ENCODE measurements around the gene KRTAP2-3. TPM values are rescaled to one million over a fixed set of nuclear protein-coding genes. Genes with fewer than 3 reads are reported as not detected.
"Not testable (repeated sequence)": the region's sequence is repeated elsewhere in the genome, so short reads cannot be mapped to it uniquely, and the experiment has no call there.

Gene KRTAP2-3
- total RNA-seq, 2 experiments from 2014 or later, result not detected

- H3K36me3 Mint-ChIP-seq (ENCODE audit: low read depth); H3K27me3 Mint-ChIP-seq (ENCODE audit: low read depth); H3K4me1 Mint-ChIP-seq (ENCODE audit: low read depth); CTCF ChIA-PET; DNase-seq; H3K27ac Mint-ChIP-seq; POLR2A ChIA-PET; H3K9me3 Mint-ChIP-seq (ENCODE audit: insufficient read depth); H3K4me3 Mint-ChIP-seq; ATAC-seq: not testable (repeated sequence)
Measured at GRCh38 chr17:41088760-41089352, 28.9 kb upstream of the KRTAP2-3 start.

GRCh38 chr17:41084100-41084856, 24.4 kb upstream of the KRTAP2-3 start, which contains the start of gene KRTAP4-7:
TSS of gene KRTAP4-7 (plus strand) at chr17:41084150. CDS start at chr17:41084207, 57 bp downstream.
- H3K36me3 Mint-ChIP-seq (ENCODE audit: low read depth); H3K27me3 Mint-ChIP-seq (ENCODE audit: low read depth); H3K4me3 Mint-ChIP-seq; H3K27ac Mint-ChIP-seq; POLR2A ChIA-PET; DNase-seq; H3K9me3 Mint-ChIP-seq (ENCODE audit: insufficient read depth); H3K4me1 Mint-ChIP-seq (ENCODE audit: low read depth); CTCF ChIA-PET; ATAC-seq: not testable (repeated sequence)

GRCh38 chr17:41083427-41083826, 23.5 kb upstream of the KRTAP2-3 start:
- H3K4me3 Mint-ChIP-seq; H3K36me3 Mint-ChIP-seq (ENCODE audit: low read depth); H3K27me3 Mint-ChIP-seq (ENCODE audit: low read depth); ATAC-seq; POLR2A ChIA-PET; H3K27ac Mint-ChIP-seq; CTCF ChIA-PET; H3K9me3 Mint-ChIP-seq (ENCODE audit: insufficient read depth); DNase-seq; H3K4me1 Mint-ChIP-seq (ENCODE audit: low read depth): not testable (repeated sequence)

GRCh38 chr17:41082626-41083025, 22.7 kb upstream of the KRTAP2-3 start:
- Mint-ChIP-seq H3K4me3 (no peak overlapping the region), H3K27me3 (ENCODE audit: low read depth) (peaks cover 10% of the 10 kb centered on the region), H3K36me3 (ENCODE audit: low read depth) (no peaks in the 10 kb centered on the region), H3K9me3 (ENCODE audit: insufficient read depth) (no peaks in the 10 kb centered on the region), H3K4me1 (ENCODE audit: low read depth) (no peaks in the 10 kb centered on the region), H3K27ac (no peak overlapping the region)
- CTCF ChIA-PET, result no interaction called here
- POLR2A ChIA-PET, result no interaction called here
- DNase-seq (no peak), ATAC-seq (no peak)

- H3K27me3 Mint-ChIP-seq (ENCODE audit: low read depth), result peaks cover 14% of the 10 kb centered on the region
Measured at GRCh38 chr17:41076788-41077187, 16.9 kb upstream of the KRTAP2-3 start.

GRCh38 chr17:41073676-41074075, 13.8 kb upstream of the KRTAP2-3 start:
- Mint-ChIP-seq H3K36me3 (ENCODE audit: low read depth) (no peaks in the 10 kb centered on the region), H3K4me1 (ENCODE audit: low read depth) (peaks cover 2% of the 10 kb centered on the region), H3K4me3 (no peak overlapping the region), H3K27ac (no peak overlapping the region), H3K9me3 (ENCODE audit: insufficient read depth) (no peaks in the 10 kb centered on the region), H3K27me3 (ENCODE audit: low read depth) (peaks cover 12% of the 10 kb centered on the region)
- no peak for ATAC-seq
- ChIA-PET POLR2A (interaction anchor here (0.6 kb wide), 1 partner anchor 295 kb away, joined by 3 read pairs; no protein-coding TSS in a partner anchor), CTCF (interaction anchor here (1.1 kb wide), 1 partner anchor 115 kb away, joined by 3 read pairs; no protein-coding TSS in a partner anchor)
- no peak for DNase-seq

More at GRCh38 chr17:41076788-41077187, 16.9 kb upstream of the KRTAP2-3 start:
- ATAC-seq (no peak), DNase-seq (no peak)
- no peak overlapping the region for H3K4me3 Mint-ChIP-seq
- no peaks in the 10 kb centered on the region for H3K4me1 Mint-ChIP-seq (ENCODE audit: low read depth)
- H3K9me3 Mint-ChIP-seq (ENCODE audit: insufficient read depth), result no peaks in the 10 kb centered on the region
- no peaks in the 10 kb centered on the region for H3K36me3 Mint-ChIP-seq (ENCODE audit: low read depth)
- ChIA-PET POLR2A (no interaction called here), CTCF (no interaction called here)
- no peak overlapping the region for H3K27ac Mint-ChIP-seq

- Mint-ChIP-seq H3K27me3 (ENCODE audit: low read depth) (peaks cover 6% of the 10 kb centered on the region), H3K36me3 (ENCODE audit: low read depth) (no peaks in the 10 kb centered on the region), H3K4me1 (ENCODE audit: low read depth) (peaks cover 2% of the 10 kb centered on the region), H3K27ac (no peak overlapping the region), H3K4me3 (no peak overlapping the region), H3K9me3 (ENCODE audit: insufficient read depth) (no peaks in the 10 kb centered on the region)
- DNase-seq (no peak), ATAC-seq (no peak)
- ChIA-PET CTCF (no interaction called here), POLR2A (no interaction called here)
Measured at GRCh38 chr17:41071606-41072360, 11.9 kb upstream of the KRTAP2-3 start.

GRCh38 chr17:41069031-41069430, 9.1 kb upstream of the KRTAP2-3 start:
- CTCF ChIA-PET, result no interaction called here
- Mint-ChIP-seq H3K4me1 (ENCODE audit: low read depth) (peaks cover 2% of the 10 kb centered on the region), H3K4me3 (no peak overlapping the region), H3K27me3 (ENCODE audit: low read depth) (no peaks in the 10 kb centered on the region), H3K36me3 (ENCODE audit: low read depth) (no peaks in the 10 kb centered on the region), H3K9me3 (ENCODE audit: insufficient read depth) (no peaks in the 10 kb centered on the region), H3K27ac (no peak overlapping the region)
- no peak for ATAC-seq
- POLR2A ChIA-PET, result no interaction called here
- no peak for DNase-seq

- Mint-ChIP-seq H3K4me3 (no peak overlapping the region), H3K27ac (no peak overlapping the region), H3K9me3 (ENCODE audit: insufficient read depth) (no peaks in the 10 kb centered on the region), H3K36me3 (ENCODE audit: low read depth) (no peaks in the 10 kb centered on the region), H3K27me3 (ENCODE audit: low read depth) (peaks cover 4% of the 10 kb centered on the region), H3K4me1 (ENCODE audit: low read depth) (peaks cover 2% of the 10 kb centered on the region)
- DNase-seq (no peak), ATAC-seq (no peak)
- ChIA-PET POLR2A (no interaction called here), CTCF (interaction anchor here (0.9 kb wide), 1 partner anchor 255 kb away, joined by 4 read pairs; no protein-coding TSS in a partner anchor)
Measured at GRCh38 chr17:41067281-41067680, 7.4 kb upstream of the KRTAP2-3 start.

- POLR2A ChIA-PET, result no interaction called here
- H3K4me3 Mint-ChIP-seq, result no peak within 1 kb of the TSS
- DNase-seq, result no peak
- no peaks in the 10 kb centered on the region for H3K9me3 Mint-ChIP-seq (ENCODE audit: insufficient read depth)
- no peaks in the 10 kb centered on the region for H3K36me3 Mint-ChIP-seq (ENCODE audit: low read depth)
- peaks cover 10% of the 10 kb centered on the region for H3K27me3 Mint-ChIP-seq (ENCODE audit: low read depth)
- no peak within 1 kb of the TSS for H3K27ac Mint-ChIP-seq
- no peak for ATAC-seq
- CTCF ChIA-PET, result no interaction called here
- H3K4me1 Mint-ChIP-seq (ENCODE audit: low read depth), result peaks cover 2% of the 10 kb centered on the region
Measured at GRCh38 chr17:41065829-41066624, 6.1 kb upstream of the KRTAP2-3 start, which contains the start of gene KRTAP2-4. TSS of gene KRTAP2-4 (minus strand) at chr17:41065879. CDS start at chr17:41065845, 34 bp downstream.

- CTCF ChIA-PET; DNase-seq; H3K4me1 Mint-ChIP-seq (ENCODE audit: low read depth); H3K9me3 Mint-ChIP-seq (ENCODE audit: insufficient read depth); ATAC-seq; H3K4me3 Mint-ChIP-seq; POLR2A ChIA-PET; H3K27ac Mint-ChIP-seq; H3K36me3 Mint-ChIP-seq (ENCODE audit: low read depth): not testable (repeated sequence)
- peaks cover 17% of the 10 kb centered on the region for H3K27me3 Mint-ChIP-seq (ENCODE audit: low read depth)
Measured at GRCh38 chr17:41065016-41065689, 5.2 kb upstream of the KRTAP2-3 start.

Data from activated CD8-positive, alpha-beta T cell treated with anti-CD3 and anti-CD28 coated beads, Interleukin-2, amount 10 ng/mL, durations not matched to agents 7 days and 5 days (primary cell).